ENCODE measurements around the gene SRRT. TPM values are rescaled to one million over a fixed set of nuclear protein-coding genes. Genes with fewer than 3 reads are reported as not detected.

The SRRT gene
- total and polyA plus RNA-seq, 2 of the 4 experiments (the other 2 are of a cell fraction): 41.4 to 93.5 TPM

DNA sequence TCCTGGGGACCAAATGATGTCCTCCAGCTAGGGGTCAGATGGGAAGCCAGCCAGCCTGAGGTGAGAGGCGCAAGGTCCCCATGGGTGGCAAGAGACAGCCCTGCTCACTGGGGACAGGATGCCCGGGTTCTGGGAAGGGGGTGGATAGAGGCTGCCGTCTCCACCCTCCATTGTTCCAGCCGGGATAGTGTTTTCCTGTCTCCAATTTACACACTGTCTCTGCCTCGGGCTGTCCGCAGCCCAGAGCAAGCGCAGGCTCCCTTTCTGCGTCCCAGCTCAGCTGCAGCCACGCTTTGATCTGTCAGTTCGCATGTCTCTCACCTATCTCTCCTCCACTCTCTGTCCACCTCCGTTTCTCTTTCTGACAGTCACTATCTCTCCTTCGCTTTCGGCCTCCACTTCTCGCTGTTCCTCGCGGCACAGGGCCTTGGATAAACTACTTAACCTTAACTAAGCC lies 49.7 kb upstream of the SRRT start:
- POLR2A ChIA-PET (ENCODE audit: unreplicated experiment): no interaction called here

More for the DNA sequence above, 49.7 kb upstream of the SRRT start:
- H3K23ac ChIP-seq (ENCODE audit: low read depth, low read length): peak overlapping the region; percentile 71
- in situ Hi-C loops (cut with MboI; ENCODE audit: low sequenced_read_pairs): loop anchor here (10.0 kb wide), 1 partner anchor 120 kb away; the partner anchor contains the start of gene POP7
- no peak overlapping the region for H2BK20ac ChIP-seq (ENCODE audit: low read depth, low read length)
- peak overlapping the region; percentile 53 for H3K14ac ChIP-seq (replicated peaks; ENCODE audit: low read depth, low read length)
- H3K27ac ChIP-seq (ENCODE audit: insufficient read depth, low read length): peak overlapping the region; percentile 0; the same call in 1 of the 2 replicates
- no peak overlapping the region for H3K18ac ChIP-seq (ENCODE audit: low read depth, low read length)
- H3K4me1 ChIP-seq (ENCODE audit: control insufficient read depth, insufficient read depth, low read length): peaks cover 9% of the 10 kb centered on the region
- no peak overlapping the region for H3K56ac ChIP-seq (ENCODE audit: extremely low read depth, insufficient read depth, low read length)
- H4K91ac ChIP-seq (ENCODE audit: insufficient read depth, low read depth, low read length): no peak overlapping the region
- H2AFZ ChIP-seq (replicated peaks; ENCODE audit: low read length, poor library complexity): peak overlapping the region; percentile 99
- ATAC-seq (ENCODE audit: low read depth) (no peak), DNase-seq (no peak)
- dilution Hi-C loops (cut with HindIII; ENCODE audit: low sequenced_read_pairs, unreplicated experiment): no loop called here
- H2BK15ac ChIP-seq (ENCODE audit: low read depth, low read length): no peak overlapping the region
- TF ChIP-seq, protein P1, sequence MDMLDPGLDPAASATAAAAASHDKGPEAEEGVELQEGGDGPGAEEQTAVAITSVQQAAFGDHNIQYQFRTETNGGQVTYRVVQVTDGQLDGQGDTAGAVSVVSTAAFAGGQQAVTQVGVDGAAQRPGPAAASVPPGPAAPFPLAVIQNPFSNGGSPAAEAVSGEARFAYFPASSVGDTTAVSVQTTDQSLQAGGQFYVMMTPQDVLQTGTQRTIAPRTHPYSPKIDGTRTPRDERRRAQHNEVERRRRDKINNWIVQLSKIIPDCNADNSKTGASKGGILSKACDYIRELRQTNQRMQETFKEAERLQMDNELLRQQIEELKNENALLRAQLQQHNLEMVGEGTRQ (IDR thresholded peaks at IDR 0.05; ENCODE audit: low read depth, low read length): no peak
- TF ChIP-seq CHD1 (IDR thresholded peaks at IDR 0.05; ENCODE audit: low read depth, low read length) (no peak), MAFK (IDR thresholded peaks at IDR 0.05; ENCODE audit: low read depth, low read length) (no peak), MAZ (IDR thresholded peaks at IDR 0.05; ENCODE audit: borderline replicate concordance, low read depth, low read length) (no peak), FOS (IDR thresholded peaks at IDR 0.05; ENCODE audit: low read depth, low read length) (no peak), MXI1 (IDR thresholded peaks at IDR 0.05; ENCODE audit: borderline replicate concordance, low read depth, low read length) (peak; percentile 97)
- H3K4ac ChIP-seq (ENCODE audit: low read depth, low read length): peak overlapping the region; percentile 55; the same call in 1 of the 2 replicates
- H2AK5ac ChIP-seq (ENCODE audit: low read depth, low read length): peak overlapping the region; percentile 9; the same call in 1 of the 2 replicates
- H3K79me1 ChIP-seq (ENCODE audit: low read depth in 1 of 2, low read length in 2 of 2): peaks cover 7 to 45% of the 10 kb centered on the region in 2 experiments; a peak in 3 of 4 replicates
- no peak overlapping the region for H2BK120ac ChIP-seq (ENCODE audit: low read depth, low read length)
- BruUV-seq (replicated peaks): no TSS peak
- H2BK5ac ChIP-seq (ENCODE audit: low read depth, low read length, poor library complexity, severe bottlenecking): no peak overlapping the region
- H3K9me1 ChIP-seq (ENCODE audit: insufficient read depth, low read length): no peaks in the 10 kb centered on the region
- peak overlapping the region; percentile 83 for H3K4me3 ChIP-seq (ENCODE audit: insufficient read depth, low read depth, low read length)
- H2AK9ac ChIP-seq (replicated peaks; ENCODE audit: low read depth, low read length, poor library complexity): peak overlapping the region; percentile 93
- CTCF ChIA-PET: interaction anchor here (1.0 to 1.6 kb wide), 2 partner anchors 118 to 120 kb away, joined by 4 to 5 read pairs; partner anchors contain the start of gene POP7
- no peaks in the 10 kb centered on the region for H3K27me3 ChIP-seq (ENCODE audit: control insufficient read depth, insufficient read depth, low read length)
- no peak overlapping the region for H4K8ac ChIP-seq (ENCODE audit: low read depth in 2 of 2, low read length in 2 of 2)
- H3K36me3 ChIP-seq (ENCODE audit: control insufficient read depth, insufficient read depth, low read length): peaks cover 28% of the 10 kb centered on the region
- H4K5ac ChIP-seq (ENCODE audit: low read depth, low read length): no peak overlapping the region
- H3K4me2 ChIP-seq (ENCODE audit: low read depth, low read length): peak overlapping the region; percentile 97
- 5% methylated on average over 8 of the region's 16 CpGs; no CpG with 5 or more reads in 1 of the 2 experiments for WGBS, 2 experiments (ENCODE audit: extremely low coverage in 2 of 2, insufficient read length in 1 of 2)
- peak overlapping the region; percentile 72 for H3K9ac ChIP-seq (ENCODE audit: low read depth, low read length)
- intact Hi-C loops (cut with micrococcal nuclease): no loop called here
- no peaks in the 10 kb centered on the region for H3K9me3 ChIP-seq (ENCODE audit: control insufficient read depth, insufficient read depth, low read length)
- peaks cover 30% of the 10 kb centered on the region for H4K20me1 ChIP-seq (ENCODE audit: insufficient read depth, low read length)
